ENCODE results near the gene RABL6. TPM values are rescaled to one million over a fixed set of nuclear protein-coding genes. Genes with fewer than 3 reads are reported as not detected.
"Not testable (repeated sequence)": the region's sequence is repeated elsewhere in the genome, so short reads cannot be mapped to it uniquely, and the experiment has no call there.

Gene RABL6
- total RNA-seq, 2 experiments from 2014 or later: 46.4 to 48.5 TPM

DNA sequence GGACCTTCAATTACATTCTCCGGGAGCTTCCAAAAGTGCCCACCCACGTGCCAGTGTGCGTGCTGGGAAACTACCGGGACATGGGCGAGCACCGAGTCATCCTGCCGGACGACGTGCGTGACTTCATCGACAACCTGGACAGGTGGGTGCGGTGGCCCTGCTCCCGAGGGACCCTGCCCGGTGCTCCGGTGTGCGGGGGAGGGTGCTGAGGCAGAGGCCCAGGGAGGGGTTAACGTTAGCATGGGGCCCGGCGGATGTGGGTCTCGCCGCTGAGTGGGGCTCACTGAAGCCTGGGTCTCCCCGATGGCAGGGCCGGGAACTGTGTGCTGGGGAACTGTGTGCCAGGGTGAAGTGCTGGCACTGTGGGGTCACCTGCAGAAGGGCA, 24.0 kb downstream of the RABL6 start:
- H3K4me3 Mint-ChIP-seq: no peak overlapping the region
- DNase-seq (peak in 1 of 14 experiments; percentile 21), ATAC-seq (ENCODE audit: poor library complexity) (no peak)
- no peaks in the 10 kb centered on the region for H3K27me3 ChIP-seq (ENCODE audit: control insufficient read depth in 1 of 2, insufficient read depth in 2 of 2, low read length in 2 of 2)
- no peaks in the 10 kb centered on the region for H3K9me3 Mint-ChIP-seq
- no peak overlapping the region for H3K27ac Mint-ChIP-seq
- CTCF ChIA-PET: no interaction called here
- no peaks in the 10 kb centered on the region for H3K9me3 ChIP-seq (ENCODE audit: control insufficient read depth in 1 of 2, insufficient read depth in 1 of 2, low read length in 2 of 2)
- TF ChIP-seq, protein P1, sequence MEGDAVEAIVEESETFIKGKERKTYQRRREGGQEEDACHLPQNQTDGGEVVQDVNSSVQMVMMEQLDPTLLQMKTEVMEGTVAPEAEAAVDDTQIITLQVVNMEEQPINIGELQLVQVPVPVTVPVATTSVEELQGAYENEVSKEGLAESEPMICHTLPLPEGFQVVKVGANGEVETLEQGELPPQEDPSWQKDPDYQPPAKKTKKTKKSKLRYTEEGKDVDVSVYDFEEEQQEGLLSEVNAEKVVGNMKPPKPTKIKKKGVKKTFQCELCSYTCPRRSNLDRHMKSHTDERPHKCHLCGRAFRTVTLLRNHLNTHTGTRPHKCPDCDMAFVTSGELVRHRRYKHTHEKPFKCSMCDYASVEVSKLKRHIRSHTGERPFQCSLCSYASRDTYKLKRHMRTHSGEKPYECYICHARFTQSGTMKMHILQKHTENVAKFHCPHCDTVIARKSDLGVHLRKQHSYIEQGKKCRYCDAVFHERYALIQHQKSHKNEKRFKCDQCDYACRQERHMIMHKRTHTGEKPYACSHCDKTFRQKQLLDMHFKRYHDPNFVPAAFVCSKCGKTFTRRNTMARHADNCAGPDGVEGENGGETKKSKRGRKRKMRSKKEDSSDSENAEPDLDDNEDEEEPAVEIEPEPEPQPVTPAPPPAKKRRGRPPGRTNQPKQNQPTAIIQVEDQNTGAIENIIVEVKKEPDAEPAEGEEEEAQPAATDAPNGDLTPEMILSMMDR (IDR thresholded peaks at IDR 0.05): no peak
- no peaks in the 10 kb centered on the region for H3K4me1 Mint-ChIP-seq (ENCODE audit: low read depth)
- intact Hi-C loops (cut with DNase I, micrococcal nuclease): no loop called here
- peaks cover 32% of the 10 kb centered on the region for H3K36me3 Mint-ChIP-seq (ENCODE audit: low read depth)
- no peaks in the 10 kb centered on the region for H3K27me3 Mint-ChIP-seq
- H3K27ac ChIP-seq (ENCODE audit: low read depth in 1 of 2, low read length in 2 of 2): no peak overlapping the region
- POLR2A ChIA-PET: no interaction called here
- no peaks in the 10 kb centered on the region for H3K4me1 ChIP-seq (ENCODE audit: insufficient read depth, low read length)
- H3K36me3 ChIP-seq (ENCODE audit: insufficient read depth, low read length): peaks cover 40% of the 10 kb centered on the region
- H3K4me3 ChIP-seq (ENCODE audit: low read length): no peak overlapping the region

DNA sequence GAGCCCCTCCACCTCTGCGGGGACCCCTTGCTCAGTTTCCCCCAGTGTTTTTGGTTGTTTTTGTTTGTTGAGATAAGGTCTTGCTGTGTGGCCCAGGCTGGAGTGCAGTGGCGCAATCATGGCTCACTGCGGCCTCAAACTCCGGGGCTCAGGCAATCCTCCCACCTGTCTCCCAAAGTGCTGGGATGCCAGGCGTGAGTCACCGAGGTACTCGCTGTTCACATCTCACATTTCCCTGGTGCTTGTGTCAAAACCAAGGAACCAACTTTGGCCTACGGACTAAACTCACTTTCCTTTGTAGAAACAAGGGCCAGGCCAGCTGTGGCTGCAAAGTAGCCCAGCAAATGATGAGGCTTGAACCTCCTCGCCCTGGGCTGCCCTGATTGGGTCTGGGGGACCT, 24.8 kb downstream of the RABL6 start:
- H3K27ac Mint-ChIP-seq: no peak overlapping the region
- no peaks in the 10 kb centered on the region for H3K9me3 ChIP-seq (ENCODE audit: control insufficient read depth in 1 of 2, insufficient read depth in 1 of 2, low read length in 2 of 2)
- POLR2A ChIA-PET: no interaction called here

DNA sequence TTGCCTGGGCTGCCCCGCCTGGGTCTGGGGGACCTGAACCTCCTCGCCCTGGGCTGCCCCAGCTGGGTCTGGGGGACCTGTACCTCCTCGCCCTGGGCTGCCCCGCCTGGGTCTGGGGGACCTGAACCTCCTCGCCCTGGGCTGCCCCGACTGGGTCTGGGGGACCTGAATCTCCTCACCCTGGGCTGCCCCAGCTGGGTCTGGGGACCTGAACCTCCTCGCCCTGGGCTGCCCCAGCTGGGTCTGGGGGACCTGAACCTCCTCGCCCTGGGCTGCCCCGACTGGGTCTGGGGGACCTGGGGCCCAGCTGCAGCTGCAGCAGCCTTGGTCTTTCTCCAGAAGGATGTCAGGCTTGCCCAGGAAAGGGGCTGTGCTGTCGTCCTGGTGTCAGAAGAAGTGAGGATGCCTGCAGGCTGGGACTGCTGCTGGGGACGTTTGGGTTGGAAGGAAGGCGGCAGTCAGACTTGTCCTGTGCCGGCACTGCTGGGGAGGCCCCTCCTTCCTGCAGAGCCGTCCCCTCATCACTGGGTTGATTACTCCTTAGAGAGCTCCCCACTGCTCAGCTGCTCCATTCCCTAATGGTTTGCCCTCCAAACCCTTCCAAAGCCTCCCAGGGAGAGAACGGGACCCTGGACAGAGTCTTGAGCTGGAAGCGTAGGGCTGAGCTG, 25.8 kb downstream of the RABL6 start:
- POLR2A ChIA-PET; H3K9me3 Mint-ChIP-seq; ATAC-seq (ENCODE audit: poor library complexity); H3K27ac Mint-ChIP-seq; CTCF ChIA-PET; H3K27me3 Mint-ChIP-seq; H3K27ac ChIP-seq (ENCODE audit: low read depth in 1 of 2, low read length in 2 of 2); H3K27me3 ChIP-seq (ENCODE audit: control insufficient read depth in 1 of 2, insufficient read depth in 2 of 2, low read length in 2 of 2); H3K4me3 ChIP-seq (ENCODE audit: low read length); H3K4me1 Mint-ChIP-seq (ENCODE audit: low read depth); H3K9me3 ChIP-seq (ENCODE audit: control insufficient read depth in 1 of 2, insufficient read depth in 1 of 2, low read length in 2 of 2); DNase-seq; intact Hi-C loops (cut with DNase I, micrococcal nuclease); H3K4me3 Mint-ChIP-seq; H3K4me1 ChIP-seq (ENCODE audit: insufficient read depth, low read length): not testable (repeated sequence)
- peaks cover 37% of the 10 kb centered on the region for H3K36me3 ChIP-seq (ENCODE audit: insufficient read depth, low read length)
- H3K36me3 Mint-ChIP-seq (ENCODE audit: low read depth): peaks cover 32% of the 10 kb centered on the region

More for the DNA sequence above, 24.8 kb downstream of the RABL6 start:
- H3K36me3 Mint-ChIP-seq (ENCODE audit: low read depth): peaks cover 32% of the 10 kb centered on the region
- Histone ChIP-seq H3K4me1 (ENCODE audit: insufficient read depth, low read length) (no peaks in the 10 kb centered on the region), H3K4me3 (ENCODE audit: low read length) (no peak overlapping the region), H3K27ac (ENCODE audit: low read depth in 1 of 2, low read length in 2 of 2) (no peak overlapping the region), H3K27me3 (ENCODE audit: control insufficient read depth in 1 of 2, insufficient read depth in 2 of 2, low read length in 2 of 2) (no peaks in the 10 kb centered on the region), H3K36me3 (ENCODE audit: insufficient read depth, low read length) (peaks cover 36% of the 10 kb centered on the region)
- DNase-seq: no peak
- CTCF ChIA-PET: no interaction called here
- TF ChIP-seq, protein P1 (IDR thresholded peaks at IDR 0.05): no peak
- H3K9me3 Mint-ChIP-seq: no peaks in the 10 kb centered on the region
- no peak overlapping the region for H3K4me3 Mint-ChIP-seq
- intact Hi-C loops (cut with DNase I, micrococcal nuclease): no loop called here
- no peak for ATAC-seq (ENCODE audit: poor library complexity)
- H3K4me1 Mint-ChIP-seq (ENCODE audit: low read depth): no peaks in the 10 kb centered on the region
- H3K27me3 Mint-ChIP-seq: no peaks in the 10 kb centered on the region

All from CD4-positive, alpha-beta T cell (primary cell).